Activated T-helper 1 cell treated with anti-CD3 and anti-CD28 coated beads, Interleukin-2, amount 50 U/mL, for 16 hours (primary cell): ENCODE measurements around the gene TRIM44.
"Not testable (repeated sequence)": the region's sequence is repeated elsewhere in the genome, so short reads cannot be mapped to it uniquely, and the experiment has no call there.

Experiments
- DNase-seq, 2 donors: peaks; one replicate each; pipeline ENCODE4 v3.0.0-alpha.2; 2020; ENCODE audit warnings: low read depth in 1 of 2, low spot score in 1 of 2

The TRIM44 gene

GRCh38 chr11:35750315-35750714 is 87.7 kb downstream of the TRIM44 start:
- no peak for DNase-seq

- DNase-seq: no peak
Observed at GRCh38 chr11:35750981-35751663, 88.5 kb downstream of the TRIM44 start.

GRCh38 chr11:35751664-35752061 is 89.1 kb downstream of the TRIM44 start:
- no peak for DNase-seq

GRCh38 chr11:35752115-35752514 is 89.5 kb downstream of the TRIM44 start:
- DNase-seq: no peak

- not testable (repeated sequence) for DNase-seq
Observed at GRCh38 chr11:35753573-35753972, 91.0 kb downstream of the TRIM44 start.

- DNase-seq: not testable (repeated sequence)
Observed at GRCh38 chr11:35759951-35760350, 97.4 kb downstream of the TRIM44 start.

- DNase-seq: no peak
Observed at GRCh38 chr11:35761899-35762298, 99.3 kb downstream of the TRIM44 start.

GRCh38 chr11:35763301-35763700 is 100.7 kb downstream of the TRIM44 start:
- DNase-seq: no peak

GRCh38 chr11:35763765-35764164 is 101.2 kb downstream of the TRIM44 start:
- DNase-seq: no peak

GRCh38 chr11:35764417-35764816 is 101.8 kb downstream of the TRIM44 start:
- no peak for DNase-seq

- no peak for DNase-seq
Observed at GRCh38 chr11:35765211-35765610, 102.6 kb downstream of the TRIM44 start.

- DNase-seq: no peak
Observed at GRCh38 chr11:35766651-35767050, 104.1 kb downstream of the TRIM44 start.

GRCh38 chr11:35770425-35770824 is 107.8 kb downstream of the TRIM44 start:
- DNase-seq: not testable (repeated sequence)

GRCh38 chr11:35771722-35772121 is 109.1 kb downstream of the TRIM44 start:
- DNase-seq: no peak

GRCh38 chr11:35777241-35777640 is 114.7 kb downstream of the TRIM44 start:
- DNase-seq: not testable (repeated sequence)

GRCh38 chr11:35778943-35779342 is 116.4 kb downstream of the TRIM44 start:
- DNase-seq: not testable (repeated sequence)

- DNase-seq: no peak
Observed at GRCh38 chr11:35779409-35779808, 116.8 kb downstream of the TRIM44 start.

GRCh38 chr11:35780951-35781860 is 118.6 kb downstream of the TRIM44 start:
- DNase-seq: no peak

- no peak for DNase-seq
Observed at GRCh38 chr11:35781861-35782470, 119.4 kb downstream of the TRIM44 start.

- no peak for DNase-seq
Observed at GRCh38 chr11:35783809-35784208, 121.2 kb downstream of the TRIM44 start.

GRCh38 chr11:35784699-35785098 is 122.1 kb downstream of the TRIM44 start:
- DNase-seq: no peak
